GM23338 (cell line): Measurements from ENCODE around the gene HES7. TPM values are rescaled to one million over a fixed set of nuclear protein-coding genes. Genes with fewer than 3 reads are reported as not detected.
A peak's percentile ranks its signal among the peaks of the same experiment; 100 is the strongest.

ENCODE experiments used
- ATAC-seq: fragments of 200-7000 bp; cut with Tn5 transposase; 3 replicates; pipeline ENCODE4 v1.9.1; 2020
- DNase-seq: peaks from one replicate; pipeline ENCODE4 v3.0.0-alpha.2; 2015; ENCODE audit warnings: low spot score
- H2AFZ ChIP-seq: fragments of 200-600 bp; sonication (generic); 2 replicates; pipeline ENCODE4 v1.8.0; 2016; ENCODE audit warnings: antibody characterized with exemption, mild to moderate bottlenecking, moderate library complexity
- H3F3A ChIP-seq: fragments of 200-600 bp; sonication (generic); replicated peaks from 2 replicates; pipeline ENCODE4 v1.8.0; 2017; ENCODE audit warnings: antibody characterized with exemption, mixed run types, low read depth
- H3K27ac ChIP-seq: fragments of 200-600 bp; sonication (generic); 2 replicates; pipeline ENCODE4 v1.6.1; 2016; ENCODE audit warnings: low read depth
- H3K27me3 ChIP-seq: fragments of 200-600 bp; sonication (generic); 2 replicates; pipeline ENCODE4 v1.8.0; 2016; ENCODE audit warnings: mild to moderate bottlenecking, mixed run types, moderate library complexity; ENCODE audit not compliant: insufficient read depth
- H3K36me3 ChIP-seq: fragments of 200-600 bp; sonication (generic); 2 replicates; pipeline ENCODE4 v1.8.0; 2016; ENCODE audit warnings: mild to moderate bottlenecking; ENCODE audit not compliant: insufficient read depth
- H3K4me1 ChIP-seq: fragments of 200-600 bp; sonication (generic); 2 replicates; pipeline ENCODE4 v1.8.0; 2016; ENCODE audit warnings: mild to moderate bottlenecking, moderate library complexity; ENCODE audit not compliant: insufficient read depth
- H3K4me2 ChIP-seq: fragments of 200-600 bp; sonication (generic); 2 replicates; pipeline ENCODE4 v1.7.1; 2017; ENCODE audit warnings: mixed run types
- H3K4me3 ChIP-seq: fragments of 200-600 bp; sonication (generic); 2 replicates; pipeline ENCODE4 v1.6.1; 2016; ENCODE audit warnings: mixed run types
- H3K79me2 ChIP-seq: fragments of 200-600 bp; sonication (generic); replicated peaks from 2 replicates; pipeline ENCODE4 v1.8.0; 2017; ENCODE audit warnings: mild to moderate bottlenecking; ENCODE audit not compliant: insufficient read depth
- H3K9me2 ChIP-seq: fragments of 200-600 bp; sonication (generic); 2 replicates; pipeline ENCODE4 v1.8.0; 2017; ENCODE audit not compliant: insufficient read depth
- H4K20me1 ChIP-seq: fragments of 200-600 bp; sonication (generic); replicated peaks from 2 replicates; pipeline ENCODE4 v1.8.0; 2017; ENCODE audit warnings: mild to moderate bottlenecking; ENCODE audit not compliant: insufficient read depth
- H3K27ac Mint-ChIP-seq: 2 replicates; pipeline ENCODE4 v1.8.0; 2020; ENCODE audit warnings: inconsistent platforms, mild to moderate bottlenecking, moderate library complexity, mixed read lengths
- H3K27me3 Mint-ChIP-seq: 3 replicates; pipeline ENCODE4 v1.8.0; 2022; ENCODE audit warnings: low read depth, mild to moderate bottlenecking, moderate library complexity, mixed read lengths, inconsistent platforms; ENCODE audit not compliant: insufficient read depth, poor library complexity
- H3K36me3 Mint-ChIP-seq: 3 replicates; pipeline ENCODE4 v1.8.0; 2021; ENCODE audit warnings: low read depth, mild to moderate bottlenecking, inconsistent platforms, moderate library complexity, mixed read lengths
- H3K4me1 Mint-ChIP-seq: 3 replicates; pipeline ENCODE4 v1.8.0; 2020; ENCODE audit warnings: mild to moderate bottlenecking, inconsistent platforms, mixed read lengths
- H3K4me3 Mint-ChIP-seq: 3 replicates; pipeline ENCODE4 v1.8.0; 2021; ENCODE audit warnings: moderate library complexity, mild to moderate bottlenecking, inconsistent platforms, mixed read lengths
- H3K9me3 Mint-ChIP-seq: 3 replicates; pipeline ENCODE4 v1.8.0; 2020; ENCODE audit warnings: moderate library complexity, mild to moderate bottlenecking, inconsistent platforms, mixed read lengths
- STAT1 ChIP-seq: IDR thresholded peaks from one replicate; pipeline ENCODE4 v1.6.1; 2016; ENCODE audit warnings: antibody characterized with exemption; ENCODE audit not compliant: unreplicated experiment
- polyA plus RNA-seq: library from polyadenylated mRNA; unstranded; fragments of >200 nt; fragmentation: Nextera tagmentation; extraction: Ambion mirVana; gene quantifications from 2 replicates; pipeline ENCODE4 v1.2.1, GENCODE V29; 2016
- total RNA-seq: library from RNA; depleted of rRNA; stranded (reverse); fragments of >200 nt; shearing (Covaris generic); gene quantifications from 2 replicates; pipeline ENCODE4 v1.2.3, GENCODE V29; 2014
- TF ChIP-seq, protein P1 (sequence below), 2 experiments: fragments of 200-600 bp in 1 of 2; sonication (generic) in 1 of 2; conservative IDR thresholded peaks; 2 replicates each; pipeline versions ENCODE4 v1.5.1 to v1.6.1; 2016 to 2017; ENCODE audit warnings: antibody characterized with exemption in 2 of 2, low read depth in 2 of 2, mild to moderate bottlenecking in 2 of 2, moderate library complexity in 1 of 2
- TF ChIP-seq, protein P2 (sequence below): IDR thresholded peaks from one replicate; pipeline ENCODE4 v1.6.1; 2018; ENCODE audit warnings: antibody characterized with exemption; ENCODE audit not compliant: unreplicated experiment
- TF ChIP-seq, protein P3 (sequence below): fragments of 250-450 bp; sonication (Bioruptor Pico); IDR thresholded peaks from 2 replicates; pipeline ENCODE4 v1.5.0; 2020; ENCODE audit warnings: mild to moderate bottlenecking, moderate library complexity

Gene HES7
- total and polyA plus RNA-seq, 2 experiments from 2014 or later: 0.14 TPM; not detected in 1

DNA sequence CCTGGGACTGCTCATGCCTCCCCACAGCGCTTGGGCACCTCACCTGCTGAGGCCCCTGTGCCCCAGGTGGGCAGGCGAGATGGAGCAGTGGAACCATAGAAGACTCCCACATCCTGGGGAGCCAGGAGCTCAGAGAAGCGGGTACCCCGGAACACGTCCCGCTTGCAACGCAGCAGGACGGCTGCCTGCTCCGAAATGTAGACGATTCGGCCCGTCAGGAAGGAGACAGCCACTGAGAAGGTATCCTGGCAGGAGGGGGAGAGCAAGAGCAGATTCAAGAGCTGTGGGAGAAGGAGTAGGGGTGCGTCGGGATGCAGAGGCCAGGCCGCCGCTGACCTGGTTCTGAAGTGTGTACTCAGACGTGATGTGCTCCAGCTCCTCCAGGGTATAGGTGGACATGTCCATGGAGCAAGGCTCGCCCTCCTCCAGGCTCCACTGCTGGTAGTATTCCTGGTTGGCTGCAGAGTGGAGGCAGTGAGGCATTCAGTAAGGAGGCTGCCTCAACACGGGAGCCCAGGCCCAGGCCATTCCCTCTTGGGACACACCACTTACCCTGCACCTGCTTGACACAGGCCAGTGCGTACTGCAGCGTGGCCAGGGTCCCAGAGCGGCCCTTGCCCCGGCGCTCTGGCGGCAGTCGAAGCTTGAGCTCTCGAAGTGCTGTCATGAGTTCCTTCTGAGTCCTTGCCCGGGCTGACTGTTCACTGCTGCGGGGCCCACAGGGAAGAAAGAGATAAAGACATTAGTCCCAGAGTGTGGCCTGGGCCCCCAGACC lies 25.7 kb upstream of the HES7 start:
- no peak for DNase-seq
- Histone ChIP-seq H2AFZ (no peak overlapping the region), H3K27me3 (no peaks in the 10 kb centered on the region), H3K9me2 (no peaks in the 10 kb centered on the region), H4K20me1 (no peaks in the 10 kb centered on the region; the same call in 1 of the 2 replicates), H3K4me1 (peaks cover 17% of the 10 kb centered on the region), H3K27ac (no peak overlapping the region), H3K4me3 (no peak overlapping the region), H3K4me2 (no peak overlapping the region), H3F3A (peaks cover 29% of the 10 kb centered on the region; the same call in 1 of the 2 replicates), H3K79me2 (peaks cover 4% of the 10 kb centered on the region; the same call in 1 of the 2 replicates), H3K36me3 (no peaks in the 10 kb centered on the region)
- peaks cover 23% of the 10 kb centered on the region for H3K27me3 Mint-ChIP-seq
- no peak overlapping the region for H3K27ac Mint-ChIP-seq
- peaks cover 36% of the 10 kb centered on the region for H3K36me3 Mint-ChIP-seq
- no peaks in the 10 kb centered on the region; the same call in 2 of the 3 replicates for H3K9me3 Mint-ChIP-seq
- no peak for ATAC-seq
- TF ChIP-seq, protein P1, sequence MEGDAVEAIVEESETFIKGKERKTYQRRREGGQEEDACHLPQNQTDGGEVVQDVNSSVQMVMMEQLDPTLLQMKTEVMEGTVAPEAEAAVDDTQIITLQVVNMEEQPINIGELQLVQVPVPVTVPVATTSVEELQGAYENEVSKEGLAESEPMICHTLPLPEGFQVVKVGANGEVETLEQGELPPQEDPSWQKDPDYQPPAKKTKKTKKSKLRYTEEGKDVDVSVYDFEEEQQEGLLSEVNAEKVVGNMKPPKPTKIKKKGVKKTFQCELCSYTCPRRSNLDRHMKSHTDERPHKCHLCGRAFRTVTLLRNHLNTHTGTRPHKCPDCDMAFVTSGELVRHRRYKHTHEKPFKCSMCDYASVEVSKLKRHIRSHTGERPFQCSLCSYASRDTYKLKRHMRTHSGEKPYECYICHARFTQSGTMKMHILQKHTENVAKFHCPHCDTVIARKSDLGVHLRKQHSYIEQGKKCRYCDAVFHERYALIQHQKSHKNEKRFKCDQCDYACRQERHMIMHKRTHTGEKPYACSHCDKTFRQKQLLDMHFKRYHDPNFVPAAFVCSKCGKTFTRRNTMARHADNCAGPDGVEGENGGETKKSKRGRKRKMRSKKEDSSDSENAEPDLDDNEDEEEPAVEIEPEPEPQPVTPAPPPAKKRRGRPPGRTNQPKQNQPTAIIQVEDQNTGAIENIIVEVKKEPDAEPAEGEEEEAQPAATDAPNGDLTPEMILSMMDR (conservative IDR thresholded peaks at IDR 0.05; ENCODE audit: low read depth in 2 of 2): no peak
- TF ChIP-seq, protein P2, sequence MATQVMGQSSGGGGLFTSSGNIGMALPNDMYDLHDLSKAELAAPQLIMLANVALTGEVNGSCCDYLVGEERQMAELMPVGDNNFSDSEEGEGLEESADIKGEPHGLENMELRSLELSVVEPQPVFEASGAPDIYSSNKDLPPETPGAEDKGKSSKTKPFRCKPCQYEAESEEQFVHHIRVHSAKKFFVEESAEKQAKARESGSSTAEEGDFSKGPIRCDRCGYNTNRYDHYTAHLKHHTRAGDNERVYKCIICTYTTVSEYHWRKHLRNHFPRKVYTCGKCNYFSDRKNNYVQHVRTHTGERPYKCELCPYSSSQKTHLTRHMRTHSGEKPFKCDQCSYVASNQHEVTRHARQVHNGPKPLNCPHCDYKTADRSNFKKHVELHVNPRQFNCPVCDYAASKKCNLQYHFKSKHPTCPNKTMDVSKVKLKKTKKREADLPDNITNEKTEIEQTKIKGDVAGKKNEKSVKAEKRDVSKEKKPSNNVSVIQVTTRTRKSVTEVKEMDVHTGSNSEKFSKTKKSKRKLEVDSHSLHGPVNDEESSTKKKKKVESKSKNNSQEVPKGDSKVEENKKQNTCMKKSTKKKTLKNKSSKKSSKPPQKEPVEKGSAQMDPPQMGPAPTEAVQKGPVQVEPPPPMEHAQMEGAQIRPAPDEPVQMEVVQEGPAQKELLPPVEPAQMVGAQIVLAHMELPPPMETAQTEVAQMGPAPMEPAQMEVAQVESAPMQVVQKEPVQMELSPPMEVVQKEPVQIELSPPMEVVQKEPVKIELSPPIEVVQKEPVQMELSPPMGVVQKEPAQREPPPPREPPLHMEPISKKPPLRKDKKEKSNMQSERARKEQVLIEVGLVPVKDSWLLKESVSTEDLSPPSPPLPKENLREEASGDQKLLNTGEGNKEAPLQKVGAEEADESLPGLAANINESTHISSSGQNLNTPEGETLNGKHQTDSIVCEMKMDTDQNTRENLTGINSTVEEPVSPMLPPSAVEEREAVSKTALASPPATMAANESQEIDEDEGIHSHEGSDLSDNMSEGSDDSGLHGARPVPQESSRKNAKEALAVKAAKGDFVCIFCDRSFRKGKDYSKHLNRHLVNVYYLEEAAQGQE: no peak
- TF ChIP-seq STAT1: no peak
- TF ChIP-seq, protein P3, sequence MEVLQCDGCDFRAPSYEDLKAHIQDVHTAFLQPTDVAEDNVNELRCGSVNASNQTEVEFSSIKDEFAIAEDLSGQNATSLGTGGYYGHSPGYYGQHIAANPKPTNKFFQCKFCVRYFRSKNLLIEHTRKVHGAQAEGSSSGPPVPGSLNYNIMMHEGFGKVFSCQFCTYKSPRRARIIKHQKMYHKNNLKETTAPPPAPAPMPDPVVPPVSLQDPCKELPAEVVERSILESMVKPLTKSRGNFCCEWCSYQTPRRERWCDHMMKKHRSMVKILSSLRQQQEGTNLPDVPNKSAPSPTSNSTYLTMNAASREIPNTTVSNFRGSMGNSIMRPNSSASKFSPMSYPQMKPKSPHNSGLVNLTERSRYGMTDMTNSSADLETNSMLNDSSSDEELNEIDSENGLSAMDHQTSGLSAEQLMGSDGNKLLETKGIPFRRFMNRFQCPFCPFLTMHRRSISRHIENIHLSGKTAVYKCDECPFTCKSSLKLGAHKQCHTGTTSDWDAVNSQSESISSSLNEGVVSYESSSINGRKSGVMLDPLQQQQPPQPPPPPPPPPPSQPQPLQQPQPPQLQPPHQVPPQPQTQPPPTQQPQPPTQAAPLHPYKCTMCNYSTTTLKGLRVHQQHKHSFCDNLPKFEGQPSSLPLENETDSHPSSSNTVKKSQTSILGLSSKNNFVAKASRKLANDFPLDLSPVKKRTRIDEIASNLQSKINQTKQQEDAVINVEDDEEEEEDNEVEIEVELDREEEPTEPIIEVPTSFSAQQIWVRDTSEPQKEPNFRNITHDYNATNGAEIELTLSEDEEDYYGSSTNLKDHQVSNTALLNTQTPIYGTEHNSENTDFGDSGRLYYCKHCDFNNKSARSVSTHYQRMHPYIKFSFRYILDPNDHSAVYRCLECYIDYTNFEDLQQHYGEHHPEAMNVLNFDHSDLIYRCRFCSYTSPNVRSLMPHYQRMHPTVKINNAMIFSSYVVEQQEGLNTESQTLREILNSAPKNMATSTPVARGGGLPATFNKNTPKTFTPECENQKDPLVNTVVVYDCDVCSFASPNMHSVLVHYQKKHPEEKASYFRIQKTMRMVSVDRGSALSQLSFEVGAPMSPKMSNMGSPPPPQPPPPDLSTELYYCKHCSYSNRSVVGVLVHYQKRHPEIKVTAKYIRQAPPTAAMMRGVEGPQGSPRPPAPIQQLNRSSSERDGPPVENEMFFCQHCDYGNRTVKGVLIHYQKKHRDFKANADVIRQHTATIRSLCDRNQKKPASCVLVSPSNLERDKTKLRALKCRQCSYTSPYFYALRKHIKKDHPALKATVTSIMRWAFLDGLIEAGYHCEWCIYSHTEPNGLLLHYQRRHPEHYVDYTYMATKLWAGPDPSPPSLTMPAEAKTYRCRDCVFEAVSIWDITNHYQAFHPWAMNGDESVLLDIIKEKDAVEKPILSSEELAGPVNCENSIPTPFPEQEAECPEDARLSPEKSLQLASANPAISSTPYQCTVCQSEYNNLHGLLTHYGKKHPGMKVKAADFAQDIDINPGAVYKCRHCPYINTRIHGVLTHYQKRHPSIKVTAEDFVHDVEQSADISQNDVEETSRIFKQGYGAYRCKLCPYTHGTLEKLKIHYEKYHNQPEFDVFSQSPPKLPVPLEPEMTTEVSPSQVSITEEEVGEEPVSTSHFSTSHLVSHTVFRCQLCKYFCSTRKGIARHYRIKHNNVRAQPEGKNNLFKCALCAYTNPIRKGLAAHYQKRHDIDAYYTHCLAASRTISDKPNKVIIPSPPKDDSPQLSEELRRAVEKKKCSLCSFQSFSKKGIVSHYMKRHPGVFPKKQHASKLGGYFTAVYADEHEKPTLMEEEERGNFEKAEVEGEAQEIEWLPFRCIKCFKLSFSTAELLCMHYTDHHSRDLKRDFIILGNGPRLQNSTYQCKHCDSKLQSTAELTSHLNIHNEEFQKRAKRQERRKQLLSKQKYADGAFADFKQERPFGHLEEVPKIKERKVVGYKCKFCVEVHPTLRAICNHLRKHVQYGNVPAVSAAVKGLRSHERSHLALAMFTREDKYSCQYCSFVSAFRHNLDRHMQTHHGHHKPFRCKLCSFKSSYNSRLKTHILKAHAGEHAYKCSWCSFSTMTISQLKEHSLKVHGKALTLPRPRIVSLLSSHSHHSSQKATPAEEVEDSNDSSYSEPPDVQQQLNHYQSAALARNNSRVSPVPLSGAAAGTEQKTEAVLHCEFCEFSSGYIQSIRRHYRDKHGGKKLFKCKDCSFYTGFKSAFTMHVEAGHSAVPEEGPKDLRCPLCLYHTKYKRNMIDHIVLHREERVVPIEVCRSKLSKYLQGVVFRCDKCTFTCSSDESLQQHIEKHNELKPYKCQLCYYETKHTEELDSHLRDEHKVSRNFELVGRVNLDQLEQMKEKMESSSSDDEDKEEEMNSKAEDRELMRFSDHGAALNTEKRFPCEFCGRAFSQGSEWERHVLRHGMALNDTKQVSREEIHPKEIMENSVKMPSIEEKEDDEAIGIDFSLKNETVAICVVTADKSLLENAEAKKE: no peak
- peak overlapping the region; percentile 2; the same call in 1 of the 3 replicates for H3K4me3 Mint-ChIP-seq
- peaks cover 17% of the 10 kb centered on the region for H3K4me1 Mint-ChIP-seq
